Cardiac septum (tissue), 1 donor: Measurements from ENCODE around the gene NEURL4. TPM values are rescaled to one million over a fixed set of nuclear protein-coding genes. Genes with fewer than 3 reads are reported as not detected.
"Not testable (repeated sequence)": the region's sequence is repeated elsewhere in the genome, so short reads cannot be mapped to it uniquely, and the experiment has no call there.

Experiments
- DNase-seq: peaks from one replicate; pipeline ENCODE4 v3.0.0-alpha.2; 2020; ENCODE audit warnings: low spot score
- intact Hi-C: fragments of 100-400 bp; cut with DNase I; formaldehyde crosslinking; loops from one replicate; pipeline ENCODE4 v1.14.0; 2022
- total RNA-seq: library from RNA; stranded (reverse); fragmentation: NEBNext Ultra II Directional; extraction: Animal tissue kit (Norgen Biotek cat#: 25700); gene quantifications from one replicate; pipeline ENCODE4 v1.2.1, GENCODE V29; 2021
- donor health status: DM: no; HTN: no; CAD: no.

Gene NEURL4
- total RNA-seq, 1 donor from 2014 or later: 29.9 TPM

DNA sequence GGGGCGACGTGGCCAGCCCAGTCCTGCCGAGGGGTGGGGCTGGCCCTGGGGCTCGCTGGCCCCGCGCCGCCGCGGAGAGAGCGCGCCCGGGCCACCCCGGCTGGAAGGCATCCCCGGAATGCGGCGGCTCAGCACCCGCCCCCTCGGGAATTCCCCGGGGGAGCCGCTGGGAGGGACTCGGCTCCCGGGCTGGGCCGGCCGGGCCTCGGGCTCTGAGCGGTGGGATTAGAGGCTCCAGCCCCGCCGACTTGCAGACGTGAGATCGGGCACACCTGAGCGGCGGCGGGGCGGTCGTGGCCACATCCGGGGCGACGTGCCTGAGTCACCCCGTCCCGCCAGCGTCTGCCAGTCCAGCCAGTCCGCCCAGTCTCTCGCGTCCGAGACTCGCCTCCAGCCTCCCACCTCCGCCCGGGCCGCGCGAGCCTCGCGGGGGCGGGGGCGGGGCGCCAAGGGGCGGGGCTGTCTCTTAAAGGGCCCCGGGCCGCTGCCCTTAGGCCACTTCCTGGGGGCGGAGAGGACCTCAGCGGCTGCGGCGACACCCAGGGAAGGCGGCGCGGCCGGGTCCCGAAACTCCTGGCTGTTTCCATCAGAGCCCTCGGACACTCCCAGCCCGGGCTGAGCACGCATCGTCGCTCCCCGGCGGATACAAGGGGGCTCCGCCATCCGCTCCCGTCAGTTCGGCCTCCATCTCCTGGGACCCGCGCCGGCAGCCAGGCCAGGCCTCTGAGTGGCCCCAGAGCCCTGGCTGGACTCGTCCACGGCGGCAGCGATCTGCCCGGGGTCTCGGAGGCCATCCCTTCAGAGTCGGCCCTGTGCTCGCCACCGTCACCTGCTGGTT lies 22.7 kb upstream of the NEURL4 start, which contains the start of gene KCTD11:
Gene KCTD11 (plus strand): TSS at position 498 of the 838 bp plus-strand sequence.
- intact Hi-C loops: loop anchor here (1.0 to 2.0 kb wide), 4 partner anchors 23 to 132 kb away; partner anchors contain the start of genes NEURL4, POLR2A, SLC2A4 and TMEM256
- DNase-seq: peak; percentile 94

DNA sequence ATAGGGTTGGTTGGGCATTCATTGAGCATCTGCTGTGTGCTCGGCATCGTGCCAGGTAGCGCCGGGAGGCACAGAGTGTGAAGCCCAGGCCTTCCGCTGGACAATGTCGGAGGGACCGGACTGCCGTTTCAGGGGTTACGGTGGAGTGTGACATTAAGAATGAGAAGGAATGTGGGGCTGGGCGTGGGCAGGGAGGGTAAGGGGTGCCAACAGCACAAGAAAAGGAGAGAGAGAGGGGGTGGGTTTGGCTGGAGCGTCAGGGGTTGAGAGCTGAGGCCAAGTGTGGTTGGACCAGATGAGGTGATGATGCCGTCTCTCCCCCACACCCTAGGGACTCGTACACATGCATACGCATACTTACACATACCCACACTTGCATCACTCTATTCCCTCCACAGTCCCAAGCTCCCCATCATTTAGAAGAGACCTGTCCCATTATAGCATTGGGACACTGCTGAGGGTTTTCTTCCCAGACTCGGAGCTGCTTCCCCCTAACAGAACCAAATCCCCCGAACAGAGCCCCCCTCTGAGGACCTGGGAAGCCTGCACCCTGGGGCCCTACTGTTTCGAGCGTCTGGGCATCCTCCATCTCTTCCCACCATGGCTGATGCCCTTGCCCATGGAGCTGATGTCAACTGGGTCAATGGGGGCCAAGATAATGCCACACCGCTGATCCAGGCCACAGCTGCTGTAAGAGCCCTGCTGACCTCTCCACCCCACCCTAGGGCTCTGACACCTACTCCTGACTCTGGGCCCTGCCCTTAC lies 19.5 kb upstream of the NEURL4 start:
- no peak for DNase-seq
- intact Hi-C loops: loop anchor here (5.0 kb wide), 1 partner anchor 41 kb away; the partner anchor contains the start of gene EIF5A

DNA sequence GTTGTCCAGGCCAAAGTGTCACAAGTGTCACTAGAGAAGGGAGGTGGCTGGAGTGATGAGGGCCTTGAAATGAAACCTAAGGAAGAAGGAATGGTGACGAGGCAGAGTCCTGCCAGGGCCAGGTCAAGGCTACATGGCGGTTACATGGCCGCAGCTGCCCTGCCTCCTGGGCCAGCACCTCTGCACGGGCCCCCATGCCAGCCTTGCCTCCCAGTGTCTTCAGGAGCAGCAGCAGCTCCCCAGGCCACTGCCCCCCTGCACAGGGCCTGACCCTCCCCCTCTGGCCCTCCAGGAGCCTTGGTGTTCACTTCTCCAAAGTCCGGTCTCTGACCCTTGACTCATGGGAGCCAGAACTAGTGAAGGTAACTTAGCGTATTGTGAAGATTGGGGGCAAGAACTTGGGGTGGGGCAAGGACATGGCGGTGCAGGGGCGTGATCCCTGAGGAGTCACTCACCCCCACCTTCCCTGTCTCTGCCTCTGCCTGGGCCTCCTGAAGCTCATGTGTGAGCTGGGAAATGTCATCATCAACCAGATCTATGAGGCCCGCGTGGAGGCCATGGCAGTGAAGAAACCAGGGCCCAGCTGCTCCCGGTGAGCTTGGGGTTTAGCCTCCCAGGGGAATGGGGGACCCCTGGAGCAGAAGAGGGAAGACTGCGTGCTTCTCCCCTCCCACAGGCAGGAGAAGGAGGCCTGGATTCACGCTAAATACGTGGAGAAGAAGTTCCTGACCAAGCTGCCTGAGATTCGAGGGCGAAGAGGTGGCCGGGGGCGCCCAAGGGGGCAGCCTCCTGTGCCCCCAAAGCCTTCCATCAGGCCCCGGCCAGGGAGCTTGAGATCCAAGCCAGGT lies 18.7 kb upstream of the NEURL4 start:
- DNase-seq: no peak
- intact Hi-C loops: loop anchor here (2.0 to 5.0 kb wide), 2 partner anchors 17 to 41 kb away; partner anchors contain the start of gene EIF5A

DNA sequence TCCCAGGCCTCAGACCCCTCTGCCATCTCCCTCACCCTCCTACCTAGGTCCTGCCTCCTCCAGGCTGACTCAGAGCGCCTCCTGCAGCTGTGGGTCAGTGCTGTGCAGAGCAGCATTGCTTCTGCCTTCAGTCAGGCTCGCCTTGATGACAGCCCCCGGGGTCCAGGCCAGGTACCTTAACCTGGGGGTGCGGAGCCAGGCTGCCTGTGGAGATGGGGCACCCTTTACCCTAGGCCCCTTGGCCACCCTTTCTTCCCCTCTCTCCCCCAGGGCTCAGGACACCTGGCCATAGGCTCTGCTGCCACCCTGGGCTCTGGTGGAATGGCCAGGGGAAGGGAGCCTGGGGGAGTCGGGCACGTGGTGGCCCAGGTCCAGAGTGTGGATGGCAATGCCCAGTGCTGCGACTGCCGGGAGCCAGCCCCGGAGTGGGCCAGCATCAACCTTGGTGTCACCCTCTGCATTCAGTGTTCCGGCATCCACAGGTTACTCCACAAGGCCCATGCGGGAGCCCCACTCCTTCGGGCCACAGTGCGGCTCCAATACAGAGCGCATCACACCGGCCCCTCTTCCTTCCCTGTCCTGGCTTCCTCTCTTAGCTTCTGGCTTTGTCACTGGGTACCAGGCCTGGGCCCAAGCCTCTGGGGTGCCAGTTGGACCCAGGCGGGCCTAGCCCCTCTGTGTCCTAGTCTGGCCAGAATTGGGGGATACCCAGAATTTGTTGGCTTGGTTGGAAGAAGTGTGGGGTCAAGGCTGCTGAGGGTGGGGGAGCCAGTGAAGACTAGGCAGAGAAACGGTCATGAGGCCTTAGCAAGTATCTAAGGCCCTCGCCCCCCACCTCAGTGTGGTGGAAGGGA lies 17.9 kb upstream of the NEURL4 start:
- no peak for DNase-seq
- intact Hi-C loops: loop anchor here (2.0 to 5.0 kb wide), 2 partner anchors 16 to 40 kb away; partner anchors contain the start of gene EIF5A

DNA sequence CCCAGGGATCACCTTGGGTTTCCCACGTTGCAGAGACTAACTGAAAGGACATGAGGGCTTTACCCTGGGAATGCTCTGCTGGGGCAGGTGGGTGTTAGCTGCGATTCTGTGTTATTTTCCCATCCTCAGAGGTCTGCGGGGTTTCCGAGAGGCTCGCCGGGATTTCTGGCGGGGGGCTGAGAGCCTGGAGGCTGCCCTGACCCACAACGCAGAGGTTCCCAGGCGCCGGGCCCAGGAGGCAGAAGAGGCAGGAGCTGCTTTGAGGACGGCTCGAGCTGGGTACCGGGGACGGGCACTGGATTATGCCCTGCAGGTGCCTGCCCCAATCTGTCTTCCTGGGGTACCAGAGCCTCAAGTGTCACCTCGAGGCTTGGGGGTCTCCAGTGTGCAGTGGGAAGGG lies 14.1 kb upstream of the NEURL4 start:
- intact Hi-C loops: no loop called here
- DNase-seq: no peak

DNA sequence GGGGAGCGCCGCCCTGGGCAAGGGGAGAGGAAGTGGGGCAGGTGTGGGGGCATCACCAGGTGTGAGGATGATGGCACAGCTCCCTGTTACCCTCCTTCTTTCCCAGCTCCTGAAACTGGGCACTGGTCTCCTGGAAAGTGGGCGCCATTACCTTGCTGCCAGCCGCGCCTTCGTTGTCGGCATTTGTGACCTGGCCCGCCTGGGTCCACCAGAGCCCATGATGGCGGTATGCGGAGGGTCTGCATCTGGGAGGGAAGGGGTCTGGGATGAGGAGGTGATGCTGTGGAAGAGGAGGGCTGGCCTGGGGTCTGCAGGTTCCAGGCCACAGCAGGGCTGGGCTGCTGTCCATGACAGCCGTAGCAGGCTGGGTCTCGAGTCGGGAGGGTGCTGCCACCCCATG lies 12.7 kb upstream of the NEURL4 start:
- no peak for DNase-seq
- intact Hi-C loops: no loop called here

DNA sequence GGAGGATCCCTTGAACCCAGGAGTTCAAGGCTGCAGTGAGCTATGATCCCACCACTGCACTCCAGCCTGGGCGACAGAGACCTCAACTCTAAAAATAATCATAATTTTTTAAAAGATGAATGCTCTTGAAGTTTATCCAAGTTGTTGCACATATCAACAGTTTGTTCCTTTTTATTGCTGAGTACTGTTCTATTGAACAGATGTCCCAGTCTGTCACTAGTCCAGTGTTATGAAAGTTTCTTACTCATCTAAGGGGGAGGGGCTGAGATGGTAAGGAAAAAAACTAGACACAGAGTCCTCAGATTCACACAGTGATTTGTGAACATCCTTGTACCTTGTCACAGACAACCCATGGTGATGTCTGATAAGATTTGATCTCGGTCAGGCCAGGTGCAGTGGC lies 11.0 kb upstream of the NEURL4 start:
- intact Hi-C loops: no loop called here
- no peak for DNase-seq

DNA sequence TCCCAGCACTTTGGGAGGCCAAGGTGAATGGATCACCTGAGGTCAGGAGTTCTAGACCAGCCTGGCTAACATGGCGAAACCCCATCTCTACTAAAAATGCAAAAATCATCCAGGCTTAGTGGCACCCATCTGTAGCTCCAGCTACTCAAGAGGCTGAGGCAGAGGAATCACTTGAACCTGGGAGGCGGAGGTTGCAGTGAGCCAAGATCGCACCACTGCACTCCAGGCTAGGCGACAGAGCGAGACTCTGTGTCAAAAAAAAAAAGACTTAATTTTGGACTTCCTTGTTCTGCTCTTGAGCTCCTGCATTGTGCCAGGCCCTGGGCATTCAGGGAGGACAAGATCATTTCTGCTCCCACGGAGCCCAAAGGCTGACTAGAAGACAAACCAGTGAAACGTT lies 8.5 kb upstream of the NEURL4 start:
- DNase-seq: not testable (repeated sequence)

DNA sequence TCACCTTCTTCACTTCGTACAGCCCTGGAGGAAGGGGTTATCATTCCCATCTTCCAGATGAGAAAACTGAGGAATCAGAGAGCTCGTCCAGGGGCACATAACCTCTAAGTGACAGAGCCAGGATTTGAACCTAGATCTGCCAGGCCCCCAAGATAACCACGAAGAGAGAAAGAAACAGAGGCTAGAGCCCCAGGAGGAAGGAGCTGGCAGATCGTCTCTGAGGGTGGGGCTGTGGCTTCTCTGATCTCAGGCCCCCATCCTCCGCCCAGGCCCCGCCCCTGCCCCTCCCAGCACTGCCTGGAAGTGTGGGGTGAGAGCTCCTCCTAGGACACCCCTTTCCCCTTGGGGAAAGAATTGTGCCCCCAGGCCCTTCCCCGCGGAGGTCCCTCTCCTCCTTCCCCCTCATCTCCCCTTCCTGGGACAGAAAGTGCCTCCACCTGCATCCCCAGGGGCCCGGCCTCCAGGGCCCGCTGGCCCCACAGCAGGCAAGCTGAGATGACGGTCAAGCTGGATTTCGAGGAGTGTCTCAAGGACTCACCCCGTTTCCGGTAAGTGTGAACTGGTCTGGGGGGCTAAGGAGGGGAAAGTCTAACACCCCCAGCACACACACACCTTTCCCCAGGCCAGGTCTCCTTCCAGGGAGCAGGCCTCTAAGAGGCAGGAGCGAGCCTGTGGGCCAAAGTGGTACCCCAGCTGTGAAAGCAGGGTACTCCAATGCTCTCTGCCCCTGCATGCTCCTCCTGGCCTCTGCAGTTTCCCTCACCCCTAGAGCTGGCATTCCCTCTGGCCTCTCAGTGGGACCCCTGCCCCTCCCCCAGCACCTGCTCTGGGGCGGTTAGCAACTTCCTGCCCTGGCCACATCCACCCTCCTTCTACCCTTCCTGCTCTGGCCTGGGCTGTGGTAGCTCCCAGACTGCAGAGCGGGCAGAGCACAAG lies 7.4 kb upstream of the NEURL4 start, which contains the start of gene ACAP1:
Gene ACAP1 (plus strand): TSS at position 290 of the 936 bp plus-strand sequence. CDS start 206 bp downstream, at position 496.
- peak; percentile 87 for DNase-seq
- intact Hi-C loops: no loop called here

More for the DNA sequence above, 8.5 kb upstream of the NEURL4 start:
- intact Hi-C loops: not testable (repeated sequence)

DNA sequence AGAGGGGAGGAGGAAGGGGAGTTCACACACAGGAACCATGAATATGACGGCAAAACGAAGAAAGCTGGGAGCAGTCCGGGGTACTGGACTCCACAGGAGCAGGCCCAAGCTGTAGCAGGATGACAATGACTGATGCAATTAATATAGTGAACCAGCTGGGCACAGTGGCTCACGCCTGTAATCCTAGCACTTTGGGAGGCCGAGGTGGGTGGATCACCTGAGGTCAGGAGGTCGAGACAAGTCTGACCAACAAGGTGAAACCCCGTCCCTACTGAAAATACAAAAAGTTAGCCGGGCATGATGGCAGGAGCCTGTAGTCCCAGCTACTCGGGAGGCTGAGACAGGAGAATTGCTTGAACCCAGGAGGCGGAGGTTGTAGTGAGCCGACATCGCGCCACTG lies 6.6 kb upstream of the NEURL4 start:
- DNase-seq, intact Hi-C loops: not testable (repeated sequence)

DNA sequence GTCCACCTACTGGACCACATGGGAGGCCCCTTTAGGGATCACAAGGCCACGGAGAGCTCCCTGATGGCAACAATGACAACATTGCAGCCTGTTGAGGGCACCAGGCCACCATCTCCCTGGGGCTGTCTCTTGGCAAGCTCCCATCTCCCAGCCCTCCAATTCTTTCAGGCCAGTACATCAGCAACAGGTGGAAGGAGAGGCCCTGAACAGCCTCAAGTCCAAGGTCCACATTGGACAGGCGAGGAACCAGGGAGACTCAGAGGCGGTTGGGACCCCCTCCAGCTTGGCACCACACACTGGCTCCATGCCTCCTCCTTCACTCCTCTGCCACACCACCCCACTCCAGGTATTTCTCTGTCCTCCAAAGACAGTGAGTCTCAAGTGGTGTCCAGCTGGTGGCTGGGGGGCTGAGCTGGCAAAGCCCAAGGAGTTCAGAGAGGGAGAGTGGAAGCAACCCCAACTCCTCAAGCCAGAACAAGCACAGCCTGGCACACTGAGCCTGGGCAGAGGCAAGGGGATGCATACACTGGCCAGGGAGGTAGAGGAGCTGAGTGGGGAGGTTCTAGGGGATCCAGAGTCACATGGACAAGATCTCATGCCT lies 5.9 kb upstream of the NEURL4 start:
- intact Hi-C loops: no loop called here
- DNase-seq: no peak

DNA sequence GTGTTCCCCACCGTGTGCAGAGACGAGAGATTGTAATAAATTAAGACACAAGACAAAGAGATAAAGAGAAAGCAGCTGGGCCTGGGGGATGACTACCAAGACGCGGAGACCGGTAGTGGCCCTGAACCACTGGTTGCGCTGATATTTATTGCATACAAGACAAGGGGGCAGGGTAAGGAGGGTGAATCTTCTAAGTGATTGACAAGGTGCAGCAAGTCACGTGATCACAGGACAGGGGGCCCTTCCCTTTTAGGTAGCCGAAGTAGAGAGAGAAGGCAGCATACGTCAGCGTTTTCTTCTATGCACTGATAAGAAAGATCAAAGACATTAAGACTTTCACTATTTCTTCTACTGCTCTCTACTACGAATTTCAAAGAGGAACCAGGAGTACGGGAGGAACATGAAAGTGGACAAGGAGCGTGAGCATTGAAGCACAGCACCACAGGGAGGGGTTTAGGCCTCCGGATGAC lies 3.5 kb upstream of the NEURL4 start:
- DNase-seq, intact Hi-C loops: not testable (repeated sequence)

DNA sequence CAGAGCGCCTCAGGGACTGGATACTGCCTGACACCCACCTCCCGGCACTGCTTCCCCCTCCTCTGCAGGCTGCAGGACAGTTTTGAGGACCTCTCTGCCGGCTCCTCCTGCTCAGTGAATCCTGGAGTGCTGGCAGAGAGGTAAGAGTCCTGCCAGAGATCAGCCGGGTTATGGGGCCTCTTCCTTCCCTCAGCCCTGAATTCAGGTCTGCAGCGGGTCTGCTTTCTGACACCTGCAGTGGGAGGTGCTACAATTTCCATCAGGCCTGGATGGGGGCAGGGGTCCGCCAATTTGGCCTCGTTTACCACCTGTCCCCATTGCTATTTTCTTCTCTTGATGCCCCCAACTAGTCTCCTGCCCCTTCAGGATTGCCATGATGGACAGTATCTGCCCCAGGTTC lies 3.0 kb upstream of the NEURL4 start:
- DNase-seq: no peak
- intact Hi-C loops: no loop called here

DNA sequence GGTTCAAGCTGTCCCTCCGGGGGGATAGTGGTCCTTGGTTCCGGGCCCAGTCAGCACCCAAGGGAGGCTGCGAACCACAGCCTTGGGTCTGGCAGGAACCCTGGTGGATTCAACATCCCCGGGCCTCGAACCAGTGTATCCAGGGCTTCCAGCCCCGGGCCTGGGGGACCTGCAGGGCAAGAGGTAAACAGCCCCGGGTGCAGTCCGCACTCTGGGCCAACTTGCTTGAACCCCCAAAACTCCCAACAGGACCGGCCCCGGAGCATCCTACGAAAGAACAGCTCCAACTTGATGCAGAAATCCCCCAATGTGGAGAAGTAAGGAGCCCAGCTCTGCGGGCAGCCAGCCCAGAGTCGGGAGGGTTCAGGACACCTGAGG lies 1.5 kb upstream of the NEURL4 start:
- intact Hi-C loops: loop anchor here (2.0 kb wide), 1 partner anchor 16 kb away; no protein-coding TSS in a partner anchor

DNA sequence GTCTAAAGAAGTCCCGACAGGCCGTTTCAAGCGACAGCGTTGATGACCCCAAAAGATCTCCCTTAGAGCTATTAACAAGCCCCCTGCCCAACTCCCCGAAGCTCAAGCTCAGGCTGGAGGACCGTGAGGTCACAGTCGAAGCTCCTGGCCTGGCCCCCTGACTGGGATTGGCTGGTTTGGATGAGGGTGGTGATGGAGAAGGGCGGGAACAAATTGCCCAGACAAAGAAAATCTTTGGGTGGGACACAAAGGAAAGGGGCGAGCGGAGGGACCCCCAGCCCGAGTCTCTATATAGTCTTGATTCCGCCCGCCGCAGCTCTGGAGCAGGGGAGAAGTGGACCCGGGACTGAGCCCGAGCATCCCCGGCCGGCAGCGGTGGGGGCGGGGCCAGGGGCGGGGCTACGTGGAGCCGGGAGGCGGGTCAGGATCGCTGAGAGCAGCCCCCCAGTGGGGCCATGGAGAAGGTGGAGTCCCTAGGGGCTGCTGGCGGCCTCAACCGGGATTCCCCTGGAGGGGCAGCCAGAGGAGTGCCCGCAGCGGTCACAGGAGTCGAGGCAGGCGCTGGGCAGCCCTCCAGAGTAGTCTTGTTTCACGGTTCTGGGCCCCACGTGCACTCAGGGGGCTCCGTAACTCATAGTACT lies 982 bp upstream of the NEURL4 start:
- intact Hi-C loops: loop anchor here (1.0 to 2.0 kb wide), 3 partner anchors 17 to 21 kb away; no protein-coding TSS in a partner anchor
- peak; percentile 93 for DNase-seq

More for the DNA sequence above, 1.5 kb upstream of the NEURL4 start:
- DNase-seq: no peak

DNA sequence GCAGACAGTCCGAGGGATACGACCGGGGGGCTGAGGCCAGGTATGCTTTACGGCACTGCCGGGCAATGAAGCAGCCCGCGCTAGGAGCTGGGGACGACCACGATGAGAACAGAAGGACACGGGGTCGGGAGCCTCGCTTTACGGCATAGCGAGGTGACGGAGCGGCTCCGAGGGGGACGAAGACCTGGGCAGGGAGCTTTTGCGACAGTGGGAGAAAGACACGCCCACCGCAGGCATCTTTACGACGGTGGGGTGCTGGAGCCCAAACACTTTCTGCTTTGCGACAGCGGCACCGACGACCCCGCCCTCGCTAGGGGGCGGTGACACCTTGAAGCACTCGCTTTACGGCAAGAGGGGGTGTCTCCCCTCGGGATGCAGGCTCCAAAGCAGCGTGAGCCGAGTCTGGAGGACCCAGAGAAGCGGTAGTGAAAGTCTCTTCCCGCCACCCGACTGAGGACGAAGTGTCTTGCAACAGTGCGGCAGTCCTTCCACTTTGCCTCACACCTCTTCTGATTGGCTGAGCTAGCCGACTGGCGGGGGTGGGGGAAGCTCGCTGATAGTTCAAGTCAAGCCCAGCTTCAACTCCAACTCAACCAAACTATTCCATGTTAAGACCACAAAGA lies 350 bp upstream of the NEURL4 start:
- DNase-seq: peak; percentile 98
- intact Hi-C loops: loop anchor here (1.0 to 2.0 kb wide), 2 partner anchors 21 to 22 kb away; no protein-coding TSS in a partner anchor
